Measurements from ENCODE around the gene KDM4C.

GRCh38 chr9:7137571-7137970 is 379.8 kb downstream of the KDM4C start:
- TF ChIP-seq CTCF (IDR thresholded peaks at IDR 0.05) (no peak), POLR2A (IDR thresholded peaks at IDR 0.05) (no peak)
